ENCODE results near the gene CHD8. TPM values are rescaled to one million over a fixed set of nuclear protein-coding genes. Genes with fewer than 3 reads are reported as not detected.

The CHD8 gene
- total and polyA plus RNA-seq, 10 of the 15 experiments (the other 5 are each of a cell fraction or from before 2014, with no cell fraction given), result 20.2 to 79.5 (median 35.5) TPM

GRCh38 chr14:21384494-21384851, 71.5 kb downstream of the CHD8 start:
- Histone ChIP-seq H3K9me3 (replicated peaks; ENCODE audit: control insufficient read depth, insufficient read depth, low read length) (no peaks in the 10 kb centered on the region; the same call in 2 of the 3 replicates), H3K36me3 (ENCODE audit: control insufficient read depth in 2 of 2, insufficient read depth in 2 of 2, low read length in 1 of 2) (peaks cover 2 to 15% of the 10 kb centered on the region in 2 experiments; a peak in 3 of 4 replicates), H3K9ac (ENCODE audit: control insufficient read depth, insufficient read depth, low read length) (peak overlapping the region; percentile 99), H3K27ac (ENCODE audit: control insufficient read depth, insufficient read depth) (peak overlapping the region; percentile 94), H4K20me1 (ENCODE audit: control insufficient read depth, insufficient read depth) (no peaks in the 10 kb centered on the region), H3K27me3 (replicated peaks in 1 of 2; ENCODE audit: control insufficient read depth in 2 of 2, insufficient read depth in 2 of 2, low read length in 1 of 2) (no peaks in the 10 kb centered on the region), H3K4me2 (ENCODE audit: control insufficient read depth, insufficient read depth) (peak overlapping the region; percentile 81), H2AFZ (ENCODE audit: control insufficient read depth, low read depth, low read length) (peak overlapping the region; percentile 94), H3K4me3 (peak overlapping the region; percentile 95), H3K4me1 (ENCODE audit: control insufficient read depth, insufficient read depth, low read length) (peaks cover 9% of the 10 kb centered on the region), H3K79me2 (ENCODE audit: control insufficient read depth, insufficient read depth, low read length) (peaks cover 44% of the 10 kb centered on the region)
- WGBS (ENCODE audit: insufficient coverage, insufficient replicate concordance, low lambda C conversion rate, missing lambda C conversion rate), result 2% methylated on average over 12 of the region's 12 CpGs
- ChIA-PET POLR2A (interaction anchor here (0.5 to 1.0 kb wide), 4 partner anchors 31 to 174 kb away, joined by 3 to 4 read pairs (median 4); no protein-coding TSS in a partner anchor), CTCF (interaction anchor here (0.6 to 1.7 kb wide), 4 partner anchors 11 to 170 kb away, joined by 3 to 6 read pairs (median 4); partner anchors contain the start of gene CHD8), RAD21 (ENCODE audit: unreplicated experiment) (interaction anchor here (0.6 to 1.3 kb wide), 4 partner anchors 53 to 170 kb away, joined by 3 to 8 read pairs (median 4); partner anchors contain the start of gene CHD8), SMC1A (ENCODE audit: uncharacterized antibody, unreplicated experiment) (interaction anchor here (0.6 to 1.5 kb wide), 5 partner anchors 29 to 116 kb away, joined by 3 to 5 read pairs (median 3); no protein-coding TSS in a partner anchor)
- BruUV-seq (replicated peaks), result TSS peak; percentile 86
- FAIRE-seq (no peak), DNase-seq (ENCODE audit: low read depth, low spot score) (no peak), ATAC-seq (peak; percentile 19)
- intact Hi-C loops (cut with micrococcal nuclease; ENCODE audit: unreplicated experiment) (loop anchor here (2.0 to 10.0 kb wide), 2 partner anchors 72 to 120 kb away; partner anchors contain the start of genes CHD8 and HNRNPC), in situ Hi-C loops (cut with MboI) (no loop called here)
- TF ChIP-seq BCL3 (IDR thresholded peaks at IDR 0.05; ENCODE audit: borderline replicate concordance, insufficient read depth, low read depth, low read length, poor library complexity, severe bottlenecking) (peak; percentile 65), CUX1 (IDR thresholded peaks at IDR 0.05; ENCODE audit: insufficient replicate concordance, low read depth, low read length) (no peak), REST (IDR thresholded peaks at IDR 0.05; ENCODE audit: low read depth, low read length) (no peak), POLR2AphosphoS2 (IDR thresholded peaks at IDR 0.05; ENCODE audit: low read depth, low read length) (peak; percentile 43; the same call in 1 of the 2 replicates), CHD4 (IDR thresholded peaks at IDR 0.05) (no peak), ZNF592 (IDR thresholded peaks at IDR 0.05) (no peak)

All from GM12878 (cell line).